Astrocyte (in vitro differentiated cells and primary cell): Measurements from ENCODE around the gene DPM1.

Experiments used
- CTCF ChIP-seq: IDR thresholded peaks from 2 replicates; pipeline ENCODE4 v1.5.1; 2011; ENCODE audit warnings: low read depth, mild to moderate bottlenecking, inconsistent platforms, low read length, moderate library complexity; ENCODE audit not compliant: insufficient read depth
- EZH2 ChIP-seq: IDR thresholded peaks from 2 replicates; pipeline ENCODE4 v1.6.1; 2012; ENCODE audit warnings: mild to moderate bottlenecking, low read length, inconsistent platforms; ENCODE audit not compliant: insufficient read depth

- TF ChIP-seq CTCF (no peak), EZH2 (no peak)
Observed at GRCh38 chr20:50958615-50959542, 547 bp upstream of the DPM1 start, which contains the start of gene MOCS3.
